ENCODE results near the gene TNFSF18.

TNFSF18 gene

DNA sequence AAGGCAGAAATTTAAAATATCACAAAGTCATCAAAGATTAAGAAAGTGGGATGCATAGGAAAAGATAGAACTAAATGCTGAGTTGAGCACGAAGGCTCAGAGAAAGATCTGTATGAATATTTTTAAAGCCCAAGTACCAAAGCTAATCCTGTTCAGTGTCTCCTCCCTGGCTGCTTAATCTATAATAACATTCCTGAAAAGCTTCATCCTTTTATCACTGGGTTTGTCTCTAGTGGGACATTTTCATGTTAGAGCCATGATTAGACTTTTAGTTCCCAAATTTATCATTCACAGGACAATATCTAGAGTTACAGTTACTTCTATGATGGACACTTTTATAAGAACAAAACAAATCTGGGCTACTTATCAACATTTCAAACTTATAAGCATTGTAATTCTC is 38.6 kb downstream of the TNFSF18 start:
- DNase-seq (ENCODE audit: low read depth in 1 of 2, low spot score in 1 of 2) = no peak
- no peaks in the 10 kb centered on the region for H3K27me3 ChIP-seq (ENCODE audit: insufficient read depth, poor library complexity, severe bottlenecking)
- H3K27ac ChIP-seq (replicated peaks) = no peak overlapping the region
- TF ChIP-seq, protein P1, sequence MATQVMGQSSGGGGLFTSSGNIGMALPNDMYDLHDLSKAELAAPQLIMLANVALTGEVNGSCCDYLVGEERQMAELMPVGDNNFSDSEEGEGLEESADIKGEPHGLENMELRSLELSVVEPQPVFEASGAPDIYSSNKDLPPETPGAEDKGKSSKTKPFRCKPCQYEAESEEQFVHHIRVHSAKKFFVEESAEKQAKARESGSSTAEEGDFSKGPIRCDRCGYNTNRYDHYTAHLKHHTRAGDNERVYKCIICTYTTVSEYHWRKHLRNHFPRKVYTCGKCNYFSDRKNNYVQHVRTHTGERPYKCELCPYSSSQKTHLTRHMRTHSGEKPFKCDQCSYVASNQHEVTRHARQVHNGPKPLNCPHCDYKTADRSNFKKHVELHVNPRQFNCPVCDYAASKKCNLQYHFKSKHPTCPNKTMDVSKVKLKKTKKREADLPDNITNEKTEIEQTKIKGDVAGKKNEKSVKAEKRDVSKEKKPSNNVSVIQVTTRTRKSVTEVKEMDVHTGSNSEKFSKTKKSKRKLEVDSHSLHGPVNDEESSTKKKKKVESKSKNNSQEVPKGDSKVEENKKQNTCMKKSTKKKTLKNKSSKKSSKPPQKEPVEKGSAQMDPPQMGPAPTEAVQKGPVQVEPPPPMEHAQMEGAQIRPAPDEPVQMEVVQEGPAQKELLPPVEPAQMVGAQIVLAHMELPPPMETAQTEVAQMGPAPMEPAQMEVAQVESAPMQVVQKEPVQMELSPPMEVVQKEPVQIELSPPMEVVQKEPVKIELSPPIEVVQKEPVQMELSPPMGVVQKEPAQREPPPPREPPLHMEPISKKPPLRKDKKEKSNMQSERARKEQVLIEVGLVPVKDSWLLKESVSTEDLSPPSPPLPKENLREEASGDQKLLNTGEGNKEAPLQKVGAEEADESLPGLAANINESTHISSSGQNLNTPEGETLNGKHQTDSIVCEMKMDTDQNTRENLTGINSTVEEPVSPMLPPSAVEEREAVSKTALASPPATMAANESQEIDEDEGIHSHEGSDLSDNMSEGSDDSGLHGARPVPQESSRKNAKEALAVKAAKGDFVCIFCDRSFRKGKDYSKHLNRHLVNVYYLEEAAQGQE (IDR thresholded peaks at IDR 0.05; ENCODE audit: insufficient replicate concordance, low read depth) = no peak
- TF ChIP-seq SPI1 (IDR thresholded peaks at IDR 0.05; ENCODE audit: borderline replicate concordance, low read depth) (no peak), GABPA (IDR thresholded peaks at IDR 0.05; ENCODE audit: low read depth) (no peak), POLR2AphosphoS5 (IDR thresholded peaks at IDR 0.05; ENCODE audit: low read depth) (no peak)
- TF ChIP-seq, protein P2, sequence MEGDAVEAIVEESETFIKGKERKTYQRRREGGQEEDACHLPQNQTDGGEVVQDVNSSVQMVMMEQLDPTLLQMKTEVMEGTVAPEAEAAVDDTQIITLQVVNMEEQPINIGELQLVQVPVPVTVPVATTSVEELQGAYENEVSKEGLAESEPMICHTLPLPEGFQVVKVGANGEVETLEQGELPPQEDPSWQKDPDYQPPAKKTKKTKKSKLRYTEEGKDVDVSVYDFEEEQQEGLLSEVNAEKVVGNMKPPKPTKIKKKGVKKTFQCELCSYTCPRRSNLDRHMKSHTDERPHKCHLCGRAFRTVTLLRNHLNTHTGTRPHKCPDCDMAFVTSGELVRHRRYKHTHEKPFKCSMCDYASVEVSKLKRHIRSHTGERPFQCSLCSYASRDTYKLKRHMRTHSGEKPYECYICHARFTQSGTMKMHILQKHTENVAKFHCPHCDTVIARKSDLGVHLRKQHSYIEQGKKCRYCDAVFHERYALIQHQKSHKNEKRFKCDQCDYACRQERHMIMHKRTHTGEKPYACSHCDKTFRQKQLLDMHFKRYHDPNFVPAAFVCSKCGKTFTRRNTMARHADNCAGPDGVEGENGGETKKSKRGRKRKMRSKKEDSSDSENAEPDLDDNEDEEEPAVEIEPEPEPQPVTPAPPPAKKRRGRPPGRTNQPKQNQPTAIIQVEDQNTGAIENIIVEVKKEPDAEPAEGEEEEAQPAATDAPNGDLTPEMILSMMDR (IDR thresholded peaks at IDR 0.05; ENCODE audit: insufficient read depth, low read length) = no peak
- no peak overlapping the region for H3K4me3 ChIP-seq (replicated peaks; ENCODE audit: insufficient read depth, low read length)

- H3K27me3 ChIP-seq (ENCODE audit: insufficient read depth, poor library complexity, severe bottlenecking) = no peaks in the 10 kb centered on the region
- no peak overlapping the region for H3K4me3 ChIP-seq (replicated peaks; ENCODE audit: insufficient read depth, low read length)
- TF ChIP-seq, protein P2 (IDR thresholded peaks at IDR 0.05; ENCODE audit: insufficient read depth, low read length) = no peak
- TF ChIP-seq SPI1 (IDR thresholded peaks at IDR 0.05; ENCODE audit: borderline replicate concordance, low read depth) (peak; percentile 12; the same call in 1 of the 2 replicates), GABPA (IDR thresholded peaks at IDR 0.05; ENCODE audit: low read depth) (no peak), POLR2AphosphoS5 (IDR thresholded peaks at IDR 0.05; ENCODE audit: low read depth) (no peak)
- TF ChIP-seq, protein P1 (IDR thresholded peaks at IDR 0.05; ENCODE audit: insufficient replicate concordance, low read depth) = no peak
- DNase-seq (ENCODE audit: low read depth in 1 of 2, low spot score in 1 of 2) = peak; percentile 23 to 30
- no peak overlapping the region for H3K27ac ChIP-seq (replicated peaks)
These were observed 41.1 kb downstream of the TNFSF18 start for GRCh38 chr1:173009597-173009996.

- H3K4me3 ChIP-seq (replicated peaks; ENCODE audit: insufficient read depth, low read length) = no peak overlapping the region
- no peak for TF ChIP-seq POLR2AphosphoS5 (IDR thresholded peaks at IDR 0.05; ENCODE audit: low read depth)
- TF ChIP-seq, protein P1 (IDR thresholded peaks at IDR 0.05; ENCODE audit: insufficient replicate concordance, low read depth) = no peak
- TF ChIP-seq, protein P2 (IDR thresholded peaks at IDR 0.05; ENCODE audit: insufficient read depth, low read length) = no peak
- TF ChIP-seq GABPA (IDR thresholded peaks at IDR 0.05; ENCODE audit: low read depth) = no peak
- no peak for TF ChIP-seq SPI1 (IDR thresholded peaks at IDR 0.05; ENCODE audit: borderline replicate concordance, low read depth)
- no peak overlapping the region for H3K27ac ChIP-seq (replicated peaks)
- H3K27me3 ChIP-seq (ENCODE audit: insufficient read depth, poor library complexity, severe bottlenecking) = no peaks in the 10 kb centered on the region
- DNase-seq (ENCODE audit: low read depth in 1 of 2, low spot score in 1 of 2) = no peak
These were observed 45.4 kb downstream of the TNFSF18 start for GRCh38 chr1:173005196-173005864.

Measured in HL-60 (cell line).